Measurements from ENCODE around the gene CASK. TPM values are rescaled to one million over a fixed set of nuclear protein-coding genes. Genes with fewer than 3 reads are reported as not detected.

CASK gene
- total and polyA plus RNA-seq, 7 experiments from 2014 or later, result 5.6 to 72.4 (median 43.5) TPM

- H3K27ac ChIP-seq (ENCODE audit: low read depth, low read length), result no peak overlapping the region
- intact Hi-C loops (cut with micrococcal nuclease), result loop anchor here in 1 of 2 donors (10.0 kb wide), 1 partner anchor 295 kb away; the partner anchor contains the start of gene NYX
- H3K4me1 ChIP-seq (ENCODE audit: control insufficient read depth in 2 of 2, insufficient read depth in 2 of 2, low read length in 2 of 2), result no peaks in the 10 kb centered on the region
- H3K4me1 Mint-ChIP-seq, result peaks cover 0 to 22% (median 8%) of the 10 kb centered on the region in 7 donors
- ATAC-seq (no peak), DNase-seq (no peak)
- ChIA-PET CTCF (no interaction called here), POLR2A (no interaction called here)
- no peaks in the 10 kb centered on the region for H3K9me3 Mint-ChIP-seq
- H3K27me3 Mint-ChIP-seq, result no peaks in the 10 kb centered on the region
- no peak overlapping the region for H3K4me3 Mint-ChIP-seq
- no peak overlapping the region for H3K27ac Mint-ChIP-seq
- H3K9me3 ChIP-seq (ENCODE audit: control insufficient read depth in 2 of 3, low read length in 3 of 3), result no peaks in the 10 kb centered on the region
- H3K36me3 Mint-ChIP-seq, result peaks cover 0 to 20% (median 10%) of the 10 kb centered on the region in 5 donors
- H3K36me3 ChIP-seq (ENCODE audit: control insufficient read depth in 2 of 3, insufficient read depth in 3 of 3, low read length in 3 of 3), result no peaks in the 10 kb centered on the region
- H3K27me3 ChIP-seq (ENCODE audit: control insufficient read depth in 2 of 2, insufficient read depth in 2 of 2, low read length in 2 of 2), result no peaks in the 10 kb centered on the region
- H3K4me3 ChIP-seq (ENCODE audit: low read length), result no peak overlapping the region
Measured at GRCh38 chrX:41739871-41740270, 183.5 kb downstream of the CASK start.

- CTCF ChIA-PET, result no interaction called here
- POLR2A ChIA-PET, result no interaction called here
- Histone ChIP-seq H3K27ac (ENCODE audit: low read depth, low read length) (no peak overlapping the region), H3K27me3 (ENCODE audit: control insufficient read depth in 2 of 2, insufficient read depth in 2 of 2, low read length in 2 of 2) (no peaks in the 10 kb centered on the region), H3K9me3 (ENCODE audit: control insufficient read depth in 2 of 3, low read length in 3 of 3) (no peaks in the 10 kb centered on the region), H3K4me1 (ENCODE audit: control insufficient read depth in 2 of 2, insufficient read depth in 2 of 2, low read length in 2 of 2) (no peaks in the 10 kb centered on the region), H3K4me3 (ENCODE audit: low read length) (no peak overlapping the region), H3K36me3 (ENCODE audit: control insufficient read depth in 2 of 3, insufficient read depth in 3 of 3, low read length in 3 of 3) (no peaks in the 10 kb centered on the region)
- intact Hi-C loops (cut with micrococcal nuclease), result loop anchor here in 1 of 2 donors (10.0 kb wide), 1 partner anchor 292 kb away; the partner anchor contains the start of gene NYX
- H3K27me3 Mint-ChIP-seq, result no peaks in the 10 kb centered on the region
- H3K4me1 Mint-ChIP-seq, result peaks cover 0 to 31% (median 7%) of the 10 kb centered on the region in 7 donors
- H3K4me3 Mint-ChIP-seq, result no peak overlapping the region
- peaks cover 0 to 4% (median 4%) of the 10 kb centered on the region in 5 donors for H3K36me3 Mint-ChIP-seq
- peak in 4 of 9 donors; percentile 2 to 25 (median 6) for DNase-seq
- peak; percentile 45 for ATAC-seq
- no peaks in the 10 kb centered on the region for H3K9me3 Mint-ChIP-seq
- peak overlapping the region in 4 of 9 donors; percentile 2 to 56 (median 15) for H3K27ac Mint-ChIP-seq
Measured at GRCh38 chrX:41737065-41737464, 186.3 kb downstream of the CASK start.

GRCh38 chrX:41734530-41734929 lies 188.8 kb downstream of the CASK start:
- H3K9me3 ChIP-seq (ENCODE audit: control insufficient read depth in 2 of 3, low read length in 3 of 3), result no peaks in the 10 kb centered on the region
- Mint-ChIP-seq H3K36me3 (peaks cover 0 to 5% (median 4%) of the 10 kb centered on the region in 5 donors), H3K27me3 (no peaks in the 10 kb centered on the region), H3K9me3 (no peaks in the 10 kb centered on the region), H3K4me3 (peak overlapping the region in 1 of 10 donors; percentile 72), H3K4me1 (peaks cover 0 to 28% (median 7%) of the 10 kb centered on the region in 7 donors), H3K27ac (peak overlapping the region in 1 of 9 donors; percentile 75)
- POLR2A ChIA-PET, result no interaction called here
- ATAC-seq (no peak), DNase-seq (no peak)
- CTCF ChIA-PET, result no interaction called here
- no peaks in the 10 kb centered on the region for H3K4me1 ChIP-seq (ENCODE audit: control insufficient read depth in 2 of 2, insufficient read depth in 2 of 2, low read length in 2 of 2)
- H3K27me3 ChIP-seq (ENCODE audit: control insufficient read depth in 2 of 2, insufficient read depth in 2 of 2, low read length in 2 of 2), result no peaks in the 10 kb centered on the region
- intact Hi-C loops (cut with micrococcal nuclease), result loop anchor here in 1 of 2 donors (1.0 to 10.0 kb wide), 2 partner anchors 175 to 290 kb away; partner anchors contain the start of gene NYX
- H3K36me3 ChIP-seq (ENCODE audit: control insufficient read depth in 2 of 3, insufficient read depth in 3 of 3, low read length in 3 of 3), result no peaks in the 10 kb centered on the region
- H3K27ac ChIP-seq (ENCODE audit: low read depth, low read length), result no peak overlapping the region
- no peak overlapping the region for H3K4me3 ChIP-seq (ENCODE audit: low read length)

- ATAC-seq, result peak; percentile 62
- H3K9me3 Mint-ChIP-seq, result no peaks in the 10 kb centered on the region
- ChIA-PET POLR2A (no interaction called here), CTCF (no interaction called here)
- H3K9me3 ChIP-seq (ENCODE audit: control insufficient read depth in 2 of 3, low read length in 3 of 3), result no peaks in the 10 kb centered on the region
- H3K36me3 ChIP-seq (ENCODE audit: control insufficient read depth in 2 of 3, insufficient read depth in 3 of 3, low read length in 3 of 3), result no peaks in the 10 kb centered on the region
- intact Hi-C loops (cut with micrococcal nuclease), result loop anchor here in 1 of 2 donors (1.0 to 10.0 kb wide), 2 partner anchors 175 to 289 kb away; partner anchors contain the start of gene NYX
- H3K27ac Mint-ChIP-seq, result peak overlapping the region in 1 of 9 donors; percentile 75
- peaks cover 0 to 5% (median 4%) of the 10 kb centered on the region in 5 donors for H3K36me3 Mint-ChIP-seq
- H3K4me1 Mint-ChIP-seq, result peaks cover 0 to 28% (median 7%) of the 10 kb centered on the region in 7 donors
- H3K4me3 Mint-ChIP-seq, result peak overlapping the region in 1 of 10 donors; percentile 72
- H3K4me1 ChIP-seq (ENCODE audit: control insufficient read depth in 2 of 2, insufficient read depth in 2 of 2, low read length in 2 of 2), result no peaks in the 10 kb centered on the region
- H3K4me3 ChIP-seq (ENCODE audit: low read length), result no peak overlapping the region
- no peak for DNase-seq
- H3K27ac ChIP-seq (ENCODE audit: low read depth, low read length), result no peak overlapping the region
- no peaks in the 10 kb centered on the region for H3K27me3 Mint-ChIP-seq
- no peaks in the 10 kb centered on the region for H3K27me3 ChIP-seq (ENCODE audit: control insufficient read depth in 2 of 2, insufficient read depth in 2 of 2, low read length in 2 of 2)
Measured at GRCh38 chrX:41733939-41734338, 189.4 kb downstream of the CASK start.

GRCh38 chrX:41732260-41732659 lies 191.1 kb downstream of the CASK start:
- H3K9me3 Mint-ChIP-seq, result no peaks in the 10 kb centered on the region
- ChIA-PET CTCF (no interaction called here), POLR2A (no interaction called here)
- peaks cover 0 to 7% (median 4%) of the 10 kb centered on the region in 5 donors for H3K36me3 Mint-ChIP-seq
- no peak for DNase-seq
- H3K4me3 Mint-ChIP-seq, result no peak overlapping the region
- H3K4me1 Mint-ChIP-seq, result peaks cover 0 to 27% (median 7%) of the 10 kb centered on the region in 7 donors
- no peak for ATAC-seq
- Histone ChIP-seq H3K36me3 (ENCODE audit: control insufficient read depth in 2 of 3, insufficient read depth in 3 of 3, low read length in 3 of 3) (no peaks in the 10 kb centered on the region), H3K4me1 (ENCODE audit: control insufficient read depth in 2 of 2, insufficient read depth in 2 of 2, low read length in 2 of 2) (no peaks in the 10 kb centered on the region), H3K9me3 (ENCODE audit: control insufficient read depth in 2 of 3, low read length in 3 of 3) (no peaks in the 10 kb centered on the region), H3K27ac (ENCODE audit: low read depth, low read length) (no peak overlapping the region), H3K4me3 (ENCODE audit: low read length) (no peak overlapping the region), H3K27me3 (ENCODE audit: control insufficient read depth in 2 of 2, insufficient read depth in 2 of 2, low read length in 2 of 2) (no peaks in the 10 kb centered on the region)
- H3K27me3 Mint-ChIP-seq, result no peaks in the 10 kb centered on the region
- intact Hi-C loops (cut with micrococcal nuclease), result loop anchor here in 1 of 2 donors (10.0 kb wide), 1 partner anchor 287 kb away; the partner anchor contains the start of gene NYX
- peak overlapping the region in 1 of 9 donors; percentile 2 for H3K27ac Mint-ChIP-seq

GRCh38 chrX:41730081-41730480 lies 193.3 kb downstream of the CASK start:
- CTCF ChIA-PET, result no interaction called here

GRCh38 chrX:41728125-41728524 lies 195.2 kb downstream of the CASK start:
- Histone ChIP-seq H3K4me3 (ENCODE audit: low read length) (no peak overlapping the region), H3K4me1 (ENCODE audit: control insufficient read depth in 2 of 2, insufficient read depth in 2 of 2, low read length in 2 of 2) (peaks cover 0 to 7% of the 10 kb centered on the region in 2 donors), H3K27ac (ENCODE audit: low read depth, low read length) (no peak overlapping the region), H3K36me3 (ENCODE audit: control insufficient read depth in 2 of 3, insufficient read depth in 3 of 3, low read length in 3 of 3) (no peaks in the 10 kb centered on the region), H3K9me3 (ENCODE audit: control insufficient read depth in 2 of 3, low read length in 3 of 3) (no peaks in the 10 kb centered on the region), H3K27me3 (ENCODE audit: control insufficient read depth in 2 of 2, insufficient read depth in 2 of 2, low read length in 2 of 2) (no peaks in the 10 kb centered on the region)
- Mint-ChIP-seq H3K9me3 (no peaks in the 10 kb centered on the region), H3K4me1 (peaks cover 0 to 11% (median 0%) of the 10 kb centered on the region in 7 donors), H3K4me3 (no peak overlapping the region), H3K27ac (no peak overlapping the region), H3K27me3 (no peaks in the 10 kb centered on the region), H3K36me3 (peaks cover 0 to 11% (median 4%) of the 10 kb centered on the region in 5 donors)
- ChIA-PET POLR2A (no interaction called here), CTCF (no interaction called here)
- intact Hi-C loops (cut with micrococcal nuclease), result no loop called here
- no peak for ATAC-seq
- DNase-seq, result no peak

More at GRCh38 chrX:41730081-41730480, 193.3 kb downstream of the CASK start:
- H3K27me3 ChIP-seq (ENCODE audit: control insufficient read depth in 2 of 2, insufficient read depth in 2 of 2, low read length in 2 of 2), result no peaks in the 10 kb centered on the region
- H3K4me3 ChIP-seq (ENCODE audit: low read length), result no peak overlapping the region
- H3K27ac ChIP-seq (ENCODE audit: low read depth, low read length), result no peak overlapping the region
- Mint-ChIP-seq H3K9me3 (no peaks in the 10 kb centered on the region), H3K27ac (no peak overlapping the region), H3K4me3 (no peak overlapping the region), H3K27me3 (no peaks in the 10 kb centered on the region), H3K4me1 (peaks cover 0 to 15% (median 0%) of the 10 kb centered on the region in 7 donors), H3K36me3 (peaks cover 0 to 11% (median 4%) of the 10 kb centered on the region in 5 donors)
- no peak for DNase-seq
- H3K9me3 ChIP-seq (ENCODE audit: control insufficient read depth in 2 of 3, low read length in 3 of 3), result no peaks in the 10 kb centered on the region
- H3K36me3 ChIP-seq (ENCODE audit: control insufficient read depth in 2 of 3, insufficient read depth in 3 of 3, low read length in 3 of 3), result no peaks in the 10 kb centered on the region
- ATAC-seq, result no peak
- intact Hi-C loops (cut with micrococcal nuclease), result loop anchor here in 1 of 2 donors (10.0 kb wide), 1 partner anchor 285 kb away; the partner anchor contains the start of gene NYX
- no peaks in the 10 kb centered on the region for H3K4me1 ChIP-seq (ENCODE audit: control insufficient read depth in 2 of 2, insufficient read depth in 2 of 2, low read length in 2 of 2)
- POLR2A ChIA-PET, result no interaction called here

Data from naive thymus-derived CD4-positive, alpha-beta T cell (primary cell).